HG03103 (cell line): ENCODE data around the gene FBXO2.
"Not testable (repeated sequence)": the region's sequence is repeated elsewhere in the genome, so short reads cannot be mapped to it uniquely, and the experiment has no call there.

Experiments used
- ATAC-seq: cut with Tn5 transposase; IDR thresholded peaks from one replicate; pipeline ENCODE4 v1.9.1; 2021; ENCODE audit warnings: low read depth; ENCODE audit not compliant: unreplicated experiment

The FBXO2 gene

GRCh38 chr1:11653861-11654136 lies 430 bp downstream of the FBXO2 start:
- no peak for ATAC-seq

GRCh38 chr1:11653101-11653860 lies 948 bp downstream of the FBXO2 start:
- no peak for ATAC-seq

- ATAC-seq = no peak
Measured at GRCh38 chr1:11652203-11652780, 1.9 kb downstream of the FBXO2 start.

GRCh38 chr1:11651017-11651416 lies 3.2 kb downstream of the FBXO2 start:
- ATAC-seq = no peak

- no peak for ATAC-seq
Measured at GRCh38 chr1:11650331-11650991, 3.8 kb downstream of the FBXO2 start.

GRCh38 chr1:11649624-11650330 lies 4.5 kb downstream of the FBXO2 start:
- ATAC-seq = no peak

- ATAC-seq = no peak
Measured at GRCh38 chr1:11649237-11649623, 5.0 kb downstream of the FBXO2 start.

- ATAC-seq = no peak
Measured at GRCh38 chr1:11648732-11649158, 5.5 kb downstream of the FBXO2 start.

- no peak for ATAC-seq
Measured at GRCh38 chr1:11648039-11648438, 6.2 kb downstream of the FBXO2 start.

- no peak for ATAC-seq
Measured at GRCh38 chr1:11647333-11647732, 6.9 kb downstream of the FBXO2 start.

GRCh38 chr1:11646317-11646716 lies 7.9 kb downstream of the FBXO2 start:
- no peak for ATAC-seq

GRCh38 chr1:11645670-11646265 lies 8.5 kb downstream of the FBXO2 start:
- ATAC-seq = no peak

GRCh38 chr1:11645270-11645669 lies 9.0 kb downstream of the FBXO2 start:
- ATAC-seq = no peak

- no peak for ATAC-seq
Measured at GRCh38 chr1:11643782-11644181, 10.4 kb downstream of the FBXO2 start.

- ATAC-seq = not testable (repeated sequence)
Measured at GRCh38 chr1:11642418-11643017, 11.7 kb downstream of the FBXO2 start.

- no peak for ATAC-seq
Measured at GRCh38 chr1:11641776-11642305, 12.4 kb downstream of the FBXO2 start.

- ATAC-seq = no peak
Measured at GRCh38 chr1:11640944-11641343, 13.3 kb downstream of the FBXO2 start.

GRCh38 chr1:11640101-11640500 lies 14.1 kb downstream of the FBXO2 start:
- ATAC-seq = no peak

- ATAC-seq = no peak
Measured at GRCh38 chr1:11639372-11639771, 14.9 kb downstream of the FBXO2 start.

GRCh38 chr1:11638121-11638520 lies 16.1 kb downstream of the FBXO2 start:
- ATAC-seq = no peak
